Astrocyte (in vitro differentiated cells and primary cell): Measurements from ENCODE around the gene TNP1. TPM values are rescaled to one million over a fixed set of nuclear protein-coding genes. Genes with fewer than 3 reads are reported as not detected.

Source experiments
- DNase-seq: peaks from one replicate; pipeline ENCODE4 v3.0.0-alpha.2; 2010; ENCODE audit warnings: low read depth
- FAIRE-seq: peaks from 2 replicates; lab custom pipeline; 2011; peaks lifted over from hg19 to GRCh38; lab: Jason Lieb, UNC
- H2AFZ ChIP-seq: 2 replicates; pipeline ENCODE4 v1.6.0; 2012; ENCODE audit warnings: low read depth, low read length, inconsistent platforms
- H3K27ac ChIP-seq: 2 replicates; pipeline ENCODE4 v1.5.1; 2011; ENCODE audit warnings: low read depth, low read length, inconsistent platforms
- H3K27me3 ChIP-seq: 2 replicates; pipeline ENCODE4 v1.6.0; 2011; ENCODE audit warnings: low read length, inconsistent platforms; ENCODE audit not compliant: insufficient read depth
- H3K36me3 ChIP-seq: 2 replicates; pipeline ENCODE4 v1.5.1; 2011; ENCODE audit warnings: low read length, inconsistent platforms; ENCODE audit not compliant: insufficient read depth
- H3K4me1 ChIP-seq: 2 replicates; pipeline ENCODE4 v1.5.1; 2011; ENCODE audit warnings: low read length, inconsistent platforms; ENCODE audit not compliant: insufficient read depth
- H3K4me2 ChIP-seq: 2 replicates; pipeline ENCODE4 v1.6.0; 2012; ENCODE audit warnings: low read length, inconsistent platforms
- H3K4me3 ChIP-seq: 2 replicates; pipeline ENCODE4 v1.5.1; 2011; ENCODE audit warnings: low read depth, mild to moderate bottlenecking, low read length, inconsistent platforms; ENCODE audit not compliant: insufficient read depth
- H3K79me2 ChIP-seq: 2 replicates; pipeline ENCODE4 v1.6.0; 2012; ENCODE audit warnings: mild to moderate bottlenecking, low read length, inconsistent platforms; ENCODE audit not compliant: insufficient read depth
- H3K9ac ChIP-seq: 2 replicates; pipeline ENCODE4 v1.6.0; 2012; ENCODE audit warnings: mild to moderate bottlenecking, low read length, inconsistent platforms
- H3K9me3 ChIP-seq: 2 replicates; pipeline ENCODE4 v1.5.1; 2012; ENCODE audit warnings: low read depth, mild to moderate bottlenecking, low read length, inconsistent platforms; ENCODE audit not compliant: insufficient read depth
- H4K20me1 ChIP-seq: 2 replicates; pipeline ENCODE4 v1.6.0; 2012; ENCODE audit warnings: low read length, inconsistent platforms; ENCODE audit not compliant: insufficient read depth
- H3K27ac Mint-ChIP-seq: one replicate; pipeline ENCODE4 v1.8.0; 2021; ENCODE audit warnings: mild to moderate bottlenecking, mixed read lengths; ENCODE audit not compliant: unreplicated experiment
- H3K27me3 Mint-ChIP-seq: one replicate; pipeline ENCODE4 v1.8.0; 2021; ENCODE audit warnings: low read depth, mixed read lengths; ENCODE audit not compliant: unreplicated experiment
- H3K36me3 Mint-ChIP-seq: one replicate; pipeline ENCODE4 v1.8.0; 2021; ENCODE audit warnings: low read depth, mixed read lengths; ENCODE audit not compliant: unreplicated experiment
- H3K4me1 Mint-ChIP-seq: one replicate; pipeline ENCODE4 v1.8.0; 2021; ENCODE audit warnings: low read depth, mixed read lengths; ENCODE audit not compliant: unreplicated experiment
- H3K4me3 Mint-ChIP-seq: one replicate; pipeline ENCODE4 v1.8.0; 2021; ENCODE audit warnings: mild to moderate bottlenecking, moderate library complexity, mixed read lengths; ENCODE audit not compliant: unreplicated experiment
- H3K9me3 Mint-ChIP-seq: one replicate; pipeline ENCODE4 v1.8.0; 2021; ENCODE audit warnings: mild to moderate bottlenecking, mixed read lengths; ENCODE audit not compliant: unreplicated experiment
- CTCF ChIP-seq: IDR thresholded peaks from 2 replicates; pipeline ENCODE4 v1.5.1; 2011; ENCODE audit warnings: low read depth, mild to moderate bottlenecking, inconsistent platforms, low read length, moderate library complexity; ENCODE audit not compliant: insufficient read depth
- EZH2 ChIP-seq: IDR thresholded peaks from 2 replicates; pipeline ENCODE4 v1.6.1; 2012; ENCODE audit warnings: mild to moderate bottlenecking, low read length, inconsistent platforms; ENCODE audit not compliant: insufficient read depth
- total RNA-seq: library from RNA; stranded (reverse); gene quantifications from 2 replicates; pipeline ENCODE4 v1.2.1, GENCODE V29; 2021

TNP1 gene
- total RNA-seq, 1 donor from 2014 or later, result not detected

- no peak overlapping the region for H3K27ac Mint-ChIP-seq
- no peak overlapping the region for H2AFZ ChIP-seq
- FAIRE-seq (no peak), DNase-seq (no peak)
- H3K9me3 Mint-ChIP-seq, result peaks cover 13% of the 10 kb centered on the region
- H3K9me3 ChIP-seq, result no peaks in the 10 kb centered on the region
- H3K36me3 Mint-ChIP-seq, result peaks cover 4% of the 10 kb centered on the region
- TF ChIP-seq EZH2 (no peak), CTCF (no peak)
- H3K79me2 ChIP-seq, result no peaks in the 10 kb centered on the region
- H3K4me3 Mint-ChIP-seq, result no peak overlapping the region
- no peaks in the 10 kb centered on the region for H3K36me3 ChIP-seq
- H3K4me3 ChIP-seq, result no peak overlapping the region
- no peak overlapping the region for H3K4me2 ChIP-seq
- peaks cover 5% of the 10 kb centered on the region for H3K4me1 Mint-ChIP-seq
- peaks cover 7% of the 10 kb centered on the region for H3K27me3 Mint-ChIP-seq
- no peaks in the 10 kb centered on the region for H4K20me1 ChIP-seq
- H3K9ac ChIP-seq, result no peak overlapping the region
- H3K27me3 ChIP-seq, result no peaks in the 10 kb centered on the region
- H3K27ac ChIP-seq, result no peak overlapping the region
- no peaks in the 10 kb centered on the region for H3K4me1 ChIP-seq
Observed at GRCh38 chr2:216904974-216905373, 45.1 kb upstream of the TNP1 start.

- Histone ChIP-seq H3K4me3 (no peak overlapping the region), H3K9me3 (no peaks in the 10 kb centered on the region), H2AFZ (no peak overlapping the region), H3K27ac (no peak overlapping the region), H4K20me1 (no peaks in the 10 kb centered on the region), H3K4me1 (no peaks in the 10 kb centered on the region), H3K36me3 (no peaks in the 10 kb centered on the region), H3K79me2 (no peaks in the 10 kb centered on the region), H3K4me2 (no peak overlapping the region), H3K9ac (no peak overlapping the region), H3K27me3 (no peaks in the 10 kb centered on the region)
- H3K27ac Mint-ChIP-seq, result no peak overlapping the region
- no peak for DNase-seq
- peaks cover 12% of the 10 kb centered on the region for H3K9me3 Mint-ChIP-seq
- no peak overlapping the region for H3K4me3 Mint-ChIP-seq
- no peak for FAIRE-seq
- H3K36me3 Mint-ChIP-seq, result peaks cover 4% of the 10 kb centered on the region
- peaks cover 7% of the 10 kb centered on the region for H3K27me3 Mint-ChIP-seq
- TF ChIP-seq EZH2 (no peak), CTCF (no peak)
- peaks cover 5% of the 10 kb centered on the region for H3K4me1 Mint-ChIP-seq
Observed at GRCh38 chr2:216904554-216904953, 44.7 kb upstream of the TNP1 start.

- no peak for FAIRE-seq
- Histone ChIP-seq H3K36me3 (no peaks in the 10 kb centered on the region), H2AFZ (no peak overlapping the region), H3K4me3 (no peak overlapping the region), H3K9me3 (no peaks in the 10 kb centered on the region), H3K4me2 (no peak overlapping the region), H4K20me1 (no peaks in the 10 kb centered on the region), H3K27ac (no peak overlapping the region), H3K27me3 (no peaks in the 10 kb centered on the region), H3K79me2 (no peaks in the 10 kb centered on the region), H3K4me1 (no peaks in the 10 kb centered on the region), H3K9ac (no peak overlapping the region)
- H3K36me3 Mint-ChIP-seq, result peaks cover 4% of the 10 kb centered on the region
- TF ChIP-seq CTCF (no peak), EZH2 (no peak)
- peaks cover 3% of the 10 kb centered on the region for H3K4me1 Mint-ChIP-seq
- no peak for DNase-seq
- peaks cover 12% of the 10 kb centered on the region for H3K9me3 Mint-ChIP-seq
- no peak overlapping the region for H3K4me3 Mint-ChIP-seq
- H3K27me3 Mint-ChIP-seq, result peaks cover 7% of the 10 kb centered on the region
- no peak overlapping the region for H3K27ac Mint-ChIP-seq
Observed at GRCh38 chr2:216903470-216903869, 43.6 kb upstream of the TNP1 start.
